PFSK-1 (cell line): ENCODE results near the gene CTSL.

Experiments
- REST ChIP-seq, 2 experiments: IDR thresholded peaks; 2 replicates each; pipeline versions ENCODE4 v1.6.1 to v1.8.0; 2011 to 2012; ENCODE audit warnings: low read depth in 2 of 2, low read length in 2 of 2, control low read depth in 1 of 2, inconsistent platforms in 1 of 2, mild to moderate bottlenecking in 1 of 2, moderate library complexity in 1 of 2; ENCODE audit not compliant: insufficient read depth in 1 of 2
- SIN3A ChIP-seq: IDR thresholded peaks from 2 replicates; pipeline ENCODE4 v1.6.1; 2012; ENCODE audit warnings: mild to moderate bottlenecking, low read length, moderate library complexity, borderline replicate concordance; ENCODE audit not compliant: insufficient read depth

GRCh38 chr9:87701931-87702421 lies 23.9 kb upstream of the CTSL start:
- TF ChIP-seq REST (IDR thresholded peaks at IDR 0.05; ENCODE audit: insufficient read depth in 1 of 2, low read depth in 2 of 2, low read length in 2 of 2): no peak
- no peak for TF ChIP-seq SIN3A
